Common myeloid progenitor, CD34-positive (primary cell): Measurements from ENCODE around the gene BAG1.

Experiments
- CTCF ChIA-PET: fragments of 350-600 bp; sonication (Branson Sonifier 250); formaldehyde crosslinking; loops from one replicate; lab custom pipeline; 2021; ENCODE audit warnings: antibody characterized with exemption; lab: Charles Lee
- POLR2A ChIA-PET: fragments of 350-600 bp; sonication (Branson Sonifier 250); formaldehyde crosslinking; loops from one replicate; lab custom pipeline; 2021; ENCODE audit warnings: antibody characterized with exemption; lab: Charles Lee
- DNase-seq, 3 donors: peaks; one replicate each; pipeline versions ENCODE4 v3.0.0 to v3.0.0-alpha.2; 2013
- H3K27ac ChIP-seq, 2 experiments: 1 replicate in 1 of 2; 2 replicates in 1 of 2; pipeline ENCODE4 v1.7.0; 2013; ENCODE audit warnings: inconsistent platforms in 2 of 2, low read length in 2 of 2, mild to moderate bottlenecking in 2 of 2, low read depth in 1 of 2, moderate library complexity in 1 of 2; ENCODE audit not compliant: severe bottlenecking in 2 of 2, insufficient read depth in 1 of 2, poor library complexity in 1 of 2
- H3K27me3 ChIP-seq, 5 experiments: replicated peaks in 2 of 5; 1 replicate in 3 of 5; 2 replicates in 2 of 5; pipeline versions ENCODE4 v1.6.1 to v1.7.0; 2013; ENCODE audit warnings: low read length in 4 of 5, mild to moderate bottlenecking in 2 of 5, moderate library complexity in 2 of 5, inconsistent platforms in 1 of 5; ENCODE audit not compliant: insufficient read depth in 5 of 5, control insufficient read depth in 4 of 5
- H3K36me3 ChIP-seq, 4 experiments: 1 replicate in 2 of 4; 2 replicates in 2 of 4; pipeline versions ENCODE4 v1.6.1 to v1.7.0; 2013; ENCODE audit warnings: low read length in 3 of 4, control low read depth in 1 of 4, mild to moderate bottlenecking in 1 of 4; ENCODE audit not compliant: control insufficient read depth in 4 of 4, insufficient read depth in 4 of 4
- H3K4me1 ChIP-seq, 4 experiments: 1 replicate in 3 of 4; 2 replicates in 1 of 4; pipeline versions ENCODE4 v1.6.1 to v1.7.1; 2013; ENCODE audit warnings: low read length in 3 of 4, mild to moderate bottlenecking in 3 of 4, control low read depth in 1 of 4, inconsistent platforms in 1 of 4, moderate library complexity in 1 of 4; ENCODE audit not compliant: control insufficient read depth in 4 of 4, insufficient read depth in 4 of 4; ENCODE audit errors: control extremely low read depth in 1 of 4
- H3K4me3 ChIP-seq, 7 experiments: 1 replicate in 4 of 7; 2 replicates in 3 of 7; pipeline versions ENCODE4 v1.5.1 to v1.7.0; 2013; ENCODE audit warnings: mild to moderate bottlenecking in 7 of 7, low read length in 6 of 7, moderate library complexity in 6 of 7, inconsistent platforms in 2 of 7, low read depth in 2 of 7, control low read depth in 1 of 7; ENCODE audit not compliant: insufficient read depth in 4 of 7, control insufficient read depth in 1 of 7; ENCODE audit errors: extremely low read depth in 1 of 7
- H3K9me3 ChIP-seq, 5 experiments: 1 replicate in 4 of 5; 2 replicates in 1 of 5; pipeline versions ENCODE4 v1.6.1 to v1.7.1; 2013; ENCODE audit warnings: low read length in 4 of 5, mild to moderate bottlenecking in 2 of 5, inconsistent platforms in 1 of 5, low read depth in 1 of 5, moderate library complexity in 1 of 5; ENCODE audit not compliant: control insufficient read depth in 4 of 5, insufficient read depth in 2 of 5; ENCODE audit errors: control extremely low read depth in 1 of 5
- WGBS: methylation state at CpG from one replicate; pipeline ENCODE4 v1.1.5; 2013; ENCODE audit not compliant: insufficient coverage; 5-methylcytosine and 5-hydroxymethylcytosine counted together

The BAG1 gene

DNA sequence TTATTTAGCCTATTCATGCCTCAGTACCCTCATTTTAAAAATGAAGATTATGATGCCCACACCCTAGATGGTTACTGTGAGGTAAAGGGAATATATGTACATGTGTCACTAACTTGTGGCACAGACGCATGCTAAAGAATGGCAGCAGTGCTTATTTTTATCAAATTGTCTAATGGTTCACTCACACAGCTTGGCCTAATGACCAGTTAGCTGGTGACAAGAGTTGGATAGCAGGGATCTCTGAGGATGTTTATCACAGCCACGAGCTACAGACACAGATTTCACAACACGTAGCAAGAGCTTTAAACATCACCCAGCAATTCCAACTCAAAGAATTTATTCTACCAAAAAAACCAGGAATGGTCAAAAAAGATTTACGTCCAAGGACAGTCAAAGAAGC is 7.2 kb downstream of the BAG1 start:
- Histone ChIP-seq H3K9me3 (no peaks in the 10 kb centered on the region), H3K4me1 (no peaks in the 10 kb centered on the region), H3K27me3 (no peaks in the 10 kb centered on the region), H3K27ac (no peak overlapping the region), H3K36me3 (peaks cover 50 to 93% (median 74%) of the 10 kb centered on the region in 4 experiments), H3K4me3 (no peak overlapping the region)
- 95% methylated on average over 3 of the region's 4 CpGs for WGBS
- DNase-seq = no peak
- POLR2A ChIA-PET = no interaction called here
- CTCF ChIA-PET = interaction anchor here (0.7 to 1.6 kb wide), 3 partner anchors 14 to 207 kb away, joined by 3 to 7 read pairs (median 3); no protein-coding TSS in a partner anchor

GRCh38 chr9:33256236-33256635 is 8.3 kb downstream of the BAG1 start:
- 100% methylated on average over 1 of the region's 2 CpGs for WGBS
- DNase-seq = no peak
- Histone ChIP-seq H3K36me3 (peaks cover 46 to 90% (median 69%) of the 10 kb centered on the region in 4 experiments), H3K9me3 (no peaks in the 10 kb centered on the region), H3K4me3 (no peak overlapping the region), H3K4me1 (no peaks in the 10 kb centered on the region), H3K27me3 (no peaks in the 10 kb centered on the region), H3K27ac (no peak overlapping the region)
- POLR2A ChIA-PET = no interaction called here
- CTCF ChIA-PET = interaction anchor here (1.1 to 1.6 kb wide), 2 partner anchors 13 to 23 kb away, joined by 3 to 7 read pairs; no protein-coding TSS in a partner anchor

GRCh38 chr9:33255471-33255870 is 9.0 kb downstream of the BAG1 start:
- Histone ChIP-seq H3K27me3 (no peaks in the 10 kb centered on the region), H3K4me3 (no peak overlapping the region), H3K9me3 (no peaks in the 10 kb centered on the region), H3K4me1 (no peaks in the 10 kb centered on the region), H3K27ac (no peak overlapping the region), H3K36me3 (peaks cover 46 to 86% (median 67%) of the 10 kb centered on the region in 4 experiments)
- DNase-seq = no peak
- WGBS = 94% methylated on average over 3 of the region's 4 CpGs
- ChIA-PET POLR2A (interaction anchor here (0.8 kb wide), 1 partner anchor 8 kb away, joined by 5 read pairs; no protein-coding TSS in a partner anchor), CTCF (interaction anchor here (3.7 kb wide), 1 partner anchor 15 kb away, joined by 17 read pairs; the partner anchor contains the start of gene SPINK4)

DNA sequence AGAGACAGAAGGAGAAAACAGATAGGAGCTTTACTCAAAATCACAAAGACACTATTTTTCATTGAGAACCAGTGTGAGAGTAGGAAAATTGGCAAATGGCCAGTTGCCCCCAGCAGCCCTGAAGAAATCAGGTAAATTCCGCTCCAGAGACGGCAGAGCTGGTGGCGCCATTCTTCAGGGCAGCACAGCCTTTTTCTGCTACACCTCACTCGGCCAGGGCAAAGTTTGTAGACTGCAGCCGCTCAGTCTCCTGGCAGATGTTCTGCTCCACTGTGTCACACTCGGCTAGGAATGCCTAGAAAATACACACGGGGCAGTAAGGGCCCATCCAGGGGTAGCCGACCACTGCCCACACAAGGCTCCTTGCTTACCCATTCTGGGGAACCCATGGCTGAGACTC is 9.5 kb downstream of the BAG1 start:
- Histone ChIP-seq H3K27ac (no peak overlapping the region), H3K4me3 (no peak overlapping the region), H3K36me3 (peaks cover 44 to 83% (median 64%) of the 10 kb centered on the region in 4 experiments), H3K9me3 (no peaks in the 10 kb centered on the region), H3K27me3 (no peaks in the 10 kb centered on the region), H3K4me1 (no peaks in the 10 kb centered on the region)
- POLR2A ChIA-PET = interaction anchor here (0.8 kb wide), 1 partner anchor 9 kb away, joined by 5 read pairs; no protein-coding TSS in a partner anchor
- CTCF ChIA-PET = interaction anchor here (3.7 kb wide), 1 partner anchor 14 kb away, joined by 17 read pairs; the partner anchor contains the start of gene SPINK4
- 99% methylated on average over 8 of the region's 8 CpGs for WGBS
- no peak for DNase-seq

GRCh38 chr9:33254211-33254610 is 10.3 kb downstream of the BAG1 start:
- H3K4me1 ChIP-seq = peaks cover 0 to 3% (median under 1%) of the 10 kb centered on the region in 4 experiments
- no peak overlapping the region for H3K4me3 ChIP-seq
- ChIA-PET CTCF (interaction anchor here (0.9 to 3.7 kb wide), 2 partner anchors 8 to 13 kb away, joined by 3 to 17 read pairs; partner anchors contain the start of gene SPINK4), POLR2A (no interaction called here)
- H3K27me3 ChIP-seq = no peaks in the 10 kb centered on the region
- no peak overlapping the region for H3K27ac ChIP-seq
- DNase-seq = no peak
- WGBS = 93% methylated on average over 4 of the region's 4 CpGs
- H3K9me3 ChIP-seq = no peaks in the 10 kb centered on the region
- peaks cover 36 to 77% (median 61%) of the 10 kb centered on the region in 4 experiments for H3K36me3 ChIP-seq

GRCh38 chr9:33250458-33250995 is 14.0 kb downstream of the BAG1 start:
- H3K9me3 ChIP-seq = no peaks in the 10 kb centered on the region
- H3K4me1 ChIP-seq = peaks cover 0 to 6% (median 3%) of the 10 kb centered on the region in 4 experiments
- WGBS = 73% methylated on average over 1 of the region's 1 CpG
- no peak overlapping the region for H3K4me3 ChIP-seq
- no peaks in the 10 kb centered on the region for H3K27me3 ChIP-seq
- H3K27ac ChIP-seq = no peak overlapping the region
- peaks cover 15 to 49% (median 39%) of the 10 kb centered on the region in 4 experiments for H3K36me3 ChIP-seq
- no peak for DNase-seq
- ChIA-PET CTCF (interaction anchor here (2.1 kb wide), 1 partner anchor 10 kb away, joined by 6 read pairs; no protein-coding TSS in a partner anchor), POLR2A (no interaction called here)

DNA sequence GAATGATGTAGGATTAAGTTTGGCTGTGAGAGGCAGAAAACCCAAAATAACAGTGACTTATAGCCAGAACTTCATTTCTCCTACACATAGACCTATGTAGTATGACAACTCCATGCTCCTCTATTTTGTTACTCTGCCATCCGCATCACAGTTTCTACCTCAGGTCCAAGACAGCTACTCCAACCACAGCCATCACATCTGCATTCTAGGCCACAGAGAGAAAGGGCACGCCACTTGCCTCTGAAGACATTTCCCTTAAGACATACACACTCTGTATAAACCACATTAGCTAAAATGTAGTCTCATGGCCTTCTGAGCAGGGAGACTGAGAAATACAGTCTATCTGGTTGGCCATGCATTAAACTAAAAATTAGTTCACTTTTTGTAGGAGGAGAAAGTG is 14.5 kb downstream of the BAG1 start:
- H3K4me3 ChIP-seq = no peak overlapping the region
- H3K36me3 ChIP-seq = peaks cover 10 to 43% (median 33%) of the 10 kb centered on the region in 4 experiments
- POLR2A ChIA-PET = no interaction called here
- H3K27ac ChIP-seq = no peak overlapping the region
- CTCF ChIA-PET = interaction anchor here (2.1 kb wide), 1 partner anchor 9 kb away, joined by 6 read pairs; no protein-coding TSS in a partner anchor
- 92% methylated on average over 1 of the region's 2 CpGs for WGBS
- no peaks in the 10 kb centered on the region for H3K27me3 ChIP-seq
- H3K4me1 ChIP-seq = peaks cover 0 to 6% (median 3%) of the 10 kb centered on the region in 4 experiments
- H3K9me3 ChIP-seq = no peaks in the 10 kb centered on the region
- no peak for DNase-seq
